LNCAP (cell line): ENCODE results near the gene TMEM201.

Experiments
- TF ChIP-seq, protein P1 (sequence below): fragments of 450-650 bp; IDR thresholded peaks from 2 replicates; pipeline ENCODE4 v1.5.1; 2017; ENCODE audit warnings: mild to moderate bottlenecking

The TMEM201 gene

DNA sequence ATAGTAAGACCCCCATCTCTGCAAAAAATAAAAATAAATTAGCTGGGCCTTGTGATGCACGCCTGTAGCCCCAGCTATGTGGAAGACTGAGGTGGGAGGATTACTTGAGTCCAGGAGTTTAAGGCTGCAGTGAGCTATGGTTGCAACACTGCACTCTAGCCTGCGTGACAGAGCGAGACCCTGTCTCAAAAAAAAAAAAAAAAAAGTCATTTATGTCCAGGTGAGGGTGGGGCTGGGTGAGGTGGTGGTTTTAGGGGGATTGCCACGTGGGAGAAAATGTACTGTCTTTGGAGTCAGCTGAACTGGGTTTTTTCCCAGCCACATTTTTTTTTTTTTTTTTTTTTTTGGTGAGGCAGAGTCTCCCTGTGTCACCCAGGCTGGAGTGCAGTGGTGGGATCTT lies 69.5 kb downstream of the TMEM201 start:
- TF ChIP-seq, protein P1, sequence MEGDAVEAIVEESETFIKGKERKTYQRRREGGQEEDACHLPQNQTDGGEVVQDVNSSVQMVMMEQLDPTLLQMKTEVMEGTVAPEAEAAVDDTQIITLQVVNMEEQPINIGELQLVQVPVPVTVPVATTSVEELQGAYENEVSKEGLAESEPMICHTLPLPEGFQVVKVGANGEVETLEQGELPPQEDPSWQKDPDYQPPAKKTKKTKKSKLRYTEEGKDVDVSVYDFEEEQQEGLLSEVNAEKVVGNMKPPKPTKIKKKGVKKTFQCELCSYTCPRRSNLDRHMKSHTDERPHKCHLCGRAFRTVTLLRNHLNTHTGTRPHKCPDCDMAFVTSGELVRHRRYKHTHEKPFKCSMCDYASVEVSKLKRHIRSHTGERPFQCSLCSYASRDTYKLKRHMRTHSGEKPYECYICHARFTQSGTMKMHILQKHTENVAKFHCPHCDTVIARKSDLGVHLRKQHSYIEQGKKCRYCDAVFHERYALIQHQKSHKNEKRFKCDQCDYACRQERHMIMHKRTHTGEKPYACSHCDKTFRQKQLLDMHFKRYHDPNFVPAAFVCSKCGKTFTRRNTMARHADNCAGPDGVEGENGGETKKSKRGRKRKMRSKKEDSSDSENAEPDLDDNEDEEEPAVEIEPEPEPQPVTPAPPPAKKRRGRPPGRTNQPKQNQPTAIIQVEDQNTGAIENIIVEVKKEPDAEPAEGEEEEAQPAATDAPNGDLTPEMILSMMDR, result no peak

DNA sequence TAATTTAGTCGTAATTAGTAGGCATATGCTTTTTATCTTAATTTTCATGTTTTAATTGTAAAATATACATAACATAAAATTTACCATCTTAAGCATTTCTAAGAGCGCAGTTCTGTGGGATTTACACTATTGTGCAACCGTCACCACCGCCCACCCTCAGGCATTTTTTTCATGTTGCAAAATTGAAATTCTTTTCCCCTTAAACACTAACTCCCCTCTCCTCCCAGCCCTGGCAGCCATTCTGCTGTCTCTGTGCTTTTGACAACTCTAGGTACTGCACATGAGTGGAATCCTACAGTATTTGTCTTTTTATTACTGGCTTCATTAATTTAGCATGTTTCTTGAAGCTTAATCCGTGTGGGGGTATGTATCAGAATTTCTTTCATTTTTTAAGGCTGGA lies 70.6 kb downstream of the TMEM201 start:
- TF ChIP-seq, protein P1, result no peak

DNA sequence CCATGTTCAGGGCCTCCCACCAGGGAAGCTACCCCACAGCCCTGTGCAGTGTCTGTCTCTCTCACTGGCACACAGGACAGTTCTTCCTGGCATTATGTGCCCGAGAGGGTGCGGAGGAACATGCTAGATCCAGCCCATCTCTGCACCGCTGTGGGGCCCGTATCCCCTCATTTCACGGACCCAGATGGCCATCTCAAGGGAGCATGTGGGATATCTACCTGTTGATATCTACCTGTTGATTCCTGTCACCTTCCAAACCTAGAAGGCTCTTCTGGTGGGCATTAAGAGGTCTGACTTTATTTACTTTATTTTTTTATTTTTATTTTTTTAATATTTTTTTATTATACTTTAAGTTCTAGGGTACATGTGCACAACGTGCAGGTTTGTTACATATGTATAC lies 74.5 kb downstream of the TMEM201 start:
- TF ChIP-seq, protein P1, result no peak
